Endothelial cell of hepatic sinusoid (primary cell): ENCODE results near the gene GTF2I.
"Not testable (repeated sequence)": the region's sequence is repeated elsewhere in the genome, so short reads cannot be mapped to it uniquely, and the experiment has no call there.

ENCODE experiments used
- in situ Hi-C: cut with HindIII; loops from 2 replicates; pipeline ENCODE4 v1.10.0; 2017; ENCODE audit warnings: low sequenced_read_pairs

Gene GTF2I

DNA sequence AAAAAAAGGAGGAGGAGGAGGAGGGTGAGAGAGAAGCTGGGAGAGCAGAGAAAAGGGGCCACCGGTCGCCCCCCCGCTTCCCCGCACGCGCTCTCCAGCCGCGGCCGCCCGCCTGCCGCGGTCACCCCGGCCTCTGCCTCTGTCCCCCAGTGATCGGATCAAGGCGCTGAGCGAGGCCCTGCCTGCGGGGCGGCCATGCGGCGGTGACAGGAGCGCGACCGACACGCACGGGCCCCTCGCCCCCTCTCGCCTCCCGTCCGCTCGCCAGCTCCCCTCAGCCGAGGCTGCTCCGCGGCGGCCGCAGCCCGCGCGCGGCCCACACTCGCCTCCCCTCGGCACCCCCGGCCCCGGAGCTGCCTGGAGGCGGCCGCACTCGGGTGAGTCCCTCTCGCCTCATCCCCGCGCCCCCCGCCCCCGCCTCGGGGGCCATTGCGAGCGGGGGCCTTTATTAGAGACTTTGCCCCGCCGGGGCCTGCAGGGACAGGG, at the start of gene GTF2I:
GTF2I (plus strand) TSS at position 27 of the 486 bp plus-strand sequence. CDS start 31,411 bp downstream, outside the sequence.
- in situ Hi-C loops, result no loop called here

DNA sequence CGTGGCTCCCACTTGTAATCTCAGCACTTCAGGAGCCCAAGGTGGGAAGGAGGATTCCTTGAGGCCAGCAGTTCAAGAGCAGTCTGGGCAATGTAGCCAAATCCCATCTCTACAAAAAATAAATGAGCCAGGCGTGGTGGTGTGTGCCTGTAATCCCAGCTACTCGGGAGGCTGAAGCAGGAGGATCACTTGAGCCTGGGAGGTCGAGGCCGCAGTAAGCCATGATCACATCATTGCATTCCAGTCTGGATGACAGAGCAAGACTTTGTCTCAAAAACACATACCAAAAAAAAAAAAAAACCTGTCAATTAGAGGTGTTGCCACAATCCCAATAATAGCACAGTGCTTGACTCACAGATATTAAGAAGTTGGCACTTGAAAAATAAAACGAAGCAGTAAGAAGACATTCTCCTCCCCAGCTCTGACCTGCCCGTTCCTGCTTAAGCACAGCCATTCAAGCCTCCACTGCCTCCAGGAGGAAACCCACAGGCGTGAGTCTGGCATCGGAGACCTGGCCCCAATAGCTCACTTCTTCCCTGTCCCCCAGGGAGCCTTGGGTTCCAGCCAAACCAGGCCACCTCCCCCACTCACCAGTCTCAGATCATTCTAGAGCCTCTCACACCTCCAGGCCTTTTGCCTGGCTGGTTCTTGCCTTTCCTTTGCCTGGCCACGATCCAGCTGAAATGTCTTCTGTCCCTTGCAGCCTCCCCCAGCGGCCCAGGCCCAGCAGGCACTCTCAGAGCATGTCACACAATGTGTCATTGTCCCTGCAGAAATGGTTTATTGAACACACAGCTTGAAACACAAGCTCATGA, 45.3 kb upstream of the GTF2I start:
- in situ Hi-C loops, result no loop called here

DNA sequence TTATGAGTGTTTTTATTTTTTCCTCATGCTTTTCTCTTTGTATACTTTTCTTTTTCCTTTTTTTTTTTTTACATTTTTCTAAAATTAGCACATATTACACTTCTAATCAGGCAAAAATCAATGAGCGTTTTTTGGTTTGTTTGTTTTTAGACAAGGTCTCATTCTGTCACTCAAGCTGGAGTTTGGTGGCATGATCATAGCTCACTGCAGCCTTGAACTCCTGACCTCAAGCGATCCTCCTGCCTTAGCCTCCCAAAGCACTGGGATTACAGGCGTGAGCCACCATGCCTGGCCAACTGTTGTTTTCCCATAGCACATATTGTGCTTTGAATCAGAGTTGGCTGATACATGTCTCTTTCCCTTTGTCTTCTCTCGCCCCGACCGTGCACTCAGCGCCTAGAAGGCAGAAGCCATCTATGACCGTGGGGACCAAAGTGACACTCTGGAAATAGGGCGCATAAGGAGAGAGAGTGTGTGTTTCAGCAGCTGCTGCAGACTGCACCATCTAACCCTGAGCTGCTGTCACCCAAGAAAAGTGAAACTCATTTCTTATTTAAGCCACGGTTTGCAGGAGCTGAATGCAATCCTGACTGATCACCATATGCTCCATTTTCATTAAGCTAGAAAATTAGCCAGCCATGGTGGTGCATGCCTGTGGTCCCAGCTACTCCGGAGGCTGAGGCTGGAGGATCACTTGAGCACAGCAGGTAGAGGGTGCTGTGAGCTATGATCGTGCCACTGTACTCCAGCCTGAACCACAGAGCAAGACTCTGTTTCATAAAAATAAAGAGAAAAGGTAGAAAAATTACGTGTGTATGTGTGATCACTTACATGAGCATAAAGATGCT, 41.4 kb upstream of the GTF2I start:
- in situ Hi-C loops, result no loop called here

DNA sequence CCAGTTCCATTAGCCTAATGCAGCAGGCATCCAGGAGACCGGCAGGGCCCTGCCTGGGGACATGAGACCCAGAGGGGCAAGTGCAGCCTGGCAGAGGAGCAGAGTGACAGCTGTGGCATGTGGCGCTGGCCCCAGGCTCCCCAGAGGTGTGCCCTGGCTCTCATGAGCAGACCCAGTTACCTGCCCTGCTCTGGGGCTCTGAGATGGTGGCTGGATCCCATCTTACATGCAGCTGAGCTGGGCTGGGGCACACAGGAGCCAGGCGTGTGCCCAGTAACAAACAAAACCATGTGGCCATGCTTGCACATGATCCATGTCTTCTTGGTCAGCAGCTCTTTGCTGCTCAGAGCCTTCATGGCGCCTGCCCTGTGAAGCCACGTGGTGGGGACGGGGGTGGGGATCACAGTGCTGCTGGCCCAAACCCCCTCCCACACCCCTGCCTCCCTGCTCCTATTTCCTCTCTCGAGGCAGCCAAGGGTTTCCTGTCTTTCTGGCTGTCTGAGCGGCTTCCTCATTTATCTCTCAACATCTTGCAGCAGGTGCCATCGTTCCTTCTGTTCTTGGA, 40.3 kb upstream of the GTF2I start:
- in situ Hi-C loops, result no loop called here

DNA sequence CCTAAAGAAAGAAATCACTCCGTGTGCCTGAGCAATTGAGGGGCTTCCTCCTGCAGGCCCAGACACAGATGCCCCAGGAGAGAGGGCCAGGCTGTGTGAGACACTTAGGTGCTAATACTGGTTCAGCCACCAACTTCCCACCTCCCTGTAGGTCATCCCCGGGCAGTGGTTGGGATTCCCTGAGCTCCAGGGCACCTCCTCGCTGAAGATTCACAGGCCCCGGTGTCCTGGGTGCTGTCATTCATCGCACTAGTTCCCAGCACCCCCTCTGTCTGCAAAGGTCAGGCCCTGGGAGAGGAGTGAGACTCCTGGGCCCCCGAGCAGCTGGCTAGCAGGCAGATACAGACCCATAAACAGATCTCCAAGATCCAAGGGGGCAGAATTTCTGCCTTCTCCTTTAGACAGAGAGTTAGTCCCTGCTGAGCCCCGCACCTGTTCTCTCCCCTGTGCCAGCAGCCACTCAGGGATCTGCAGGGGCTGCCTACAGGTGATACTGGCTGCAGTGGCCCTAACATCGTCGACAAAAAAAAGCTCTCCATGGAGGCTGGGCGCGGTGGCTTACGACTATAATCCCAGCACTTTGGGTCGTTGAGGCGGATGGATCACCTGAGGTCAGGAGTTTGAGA, 38.2 kb upstream of the GTF2I start:
- in situ Hi-C loops, result no loop called here

DNA sequence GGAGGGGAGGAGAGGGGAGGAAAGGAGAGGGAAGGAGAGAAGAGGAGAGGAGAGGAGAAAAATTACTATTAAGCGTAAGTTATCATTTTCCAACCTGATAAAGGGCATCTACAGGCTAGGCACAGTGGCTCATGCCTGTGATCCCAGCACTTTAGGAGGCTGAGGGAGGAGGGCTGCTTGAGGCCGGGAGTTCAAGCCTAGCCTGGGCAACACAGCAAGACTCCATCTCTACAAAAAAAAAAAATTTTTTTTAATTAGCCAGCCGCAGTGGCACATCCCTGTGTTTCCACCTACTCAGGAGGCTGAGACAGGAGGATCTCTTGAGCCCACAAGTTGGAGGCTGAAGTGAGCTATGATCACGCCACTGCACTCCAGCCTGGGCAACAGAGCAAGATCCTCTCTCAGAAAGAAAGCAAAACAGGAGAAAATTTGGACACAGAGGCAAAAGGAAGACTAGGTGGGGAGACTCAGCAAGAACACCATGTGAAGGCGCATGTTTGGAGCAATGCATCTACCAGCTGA, 35.2 kb upstream of the GTF2I start:
- in situ Hi-C loops, result no loop called here

DNA sequence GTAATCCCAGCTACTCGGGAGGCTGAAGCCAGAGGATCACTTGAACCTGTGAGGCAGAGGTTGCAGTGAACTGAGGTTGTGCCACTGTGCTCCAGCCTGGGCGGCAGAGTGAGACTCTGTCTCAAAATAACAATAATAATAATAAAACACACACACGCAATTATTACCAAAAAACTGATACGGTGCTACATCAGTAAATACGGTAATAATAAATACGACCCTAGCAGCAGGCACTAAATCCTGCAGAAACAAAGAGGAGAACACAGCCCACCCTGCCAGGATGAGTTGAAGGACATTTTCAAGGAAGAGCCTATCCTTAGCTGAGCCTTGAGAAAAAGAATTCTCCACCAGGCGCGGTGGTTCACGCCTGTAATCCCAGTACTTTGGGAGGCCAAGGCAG, 34.4 kb upstream of the GTF2I start:
- in situ Hi-C loops, result no loop called here

DNA sequence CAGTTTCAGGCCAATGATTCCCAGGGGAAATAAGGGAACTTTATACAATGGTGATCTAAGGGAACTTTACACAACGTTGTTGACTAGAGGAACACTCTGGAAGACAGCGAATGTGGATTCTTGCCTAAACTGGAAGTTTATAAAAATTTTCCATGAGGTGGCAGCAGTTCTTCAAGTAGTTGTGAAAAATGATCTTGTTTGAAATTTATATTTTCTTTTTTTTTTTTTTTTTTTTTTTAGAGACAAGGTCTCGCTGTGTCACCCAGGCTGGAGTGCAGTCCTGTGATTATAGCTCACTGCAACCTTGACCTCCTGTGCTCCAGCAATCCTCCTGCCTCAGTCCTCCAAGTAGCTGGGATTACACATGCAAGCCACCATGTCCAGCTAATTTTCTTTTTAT, 32.1 kb upstream of the GTF2I start:
- in situ Hi-C loops, result no loop called here

DNA sequence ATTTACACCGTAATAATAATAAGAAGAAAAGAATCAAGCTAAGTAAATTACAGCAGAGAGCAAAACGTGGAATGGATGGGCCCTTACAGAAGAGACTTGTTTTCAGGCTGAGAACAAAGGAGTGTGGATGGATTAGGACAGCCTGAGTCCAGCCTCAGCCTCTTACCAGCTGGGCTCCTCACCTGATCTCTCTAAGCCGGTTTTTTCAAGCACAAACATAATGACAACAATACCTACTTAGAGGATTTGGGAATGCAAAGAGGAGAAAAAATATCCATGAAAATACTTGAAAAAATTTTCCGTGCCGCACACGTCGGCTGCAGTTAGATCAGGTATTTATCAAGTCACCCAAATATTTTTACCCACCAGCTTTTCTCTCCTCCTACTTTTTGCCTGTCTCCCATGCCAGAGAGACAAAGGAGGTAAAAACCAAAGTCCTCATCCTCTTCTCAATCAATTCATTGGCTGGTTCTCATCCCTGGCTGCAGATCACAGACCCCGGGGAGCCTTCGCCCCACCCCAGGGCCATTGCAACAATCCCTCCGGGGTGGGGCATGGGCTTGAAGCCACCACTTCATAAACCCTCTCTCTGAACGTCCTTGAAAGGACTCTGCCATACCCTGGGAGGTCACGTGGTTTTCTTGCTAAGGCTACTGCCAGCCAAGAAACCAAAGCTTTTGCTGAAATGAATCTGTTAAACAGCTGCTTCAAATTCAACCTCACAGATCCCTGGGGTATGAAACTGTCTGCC, 29.7 kb upstream of the GTF2I start:
- in situ Hi-C loops, result no loop called here

DNA sequence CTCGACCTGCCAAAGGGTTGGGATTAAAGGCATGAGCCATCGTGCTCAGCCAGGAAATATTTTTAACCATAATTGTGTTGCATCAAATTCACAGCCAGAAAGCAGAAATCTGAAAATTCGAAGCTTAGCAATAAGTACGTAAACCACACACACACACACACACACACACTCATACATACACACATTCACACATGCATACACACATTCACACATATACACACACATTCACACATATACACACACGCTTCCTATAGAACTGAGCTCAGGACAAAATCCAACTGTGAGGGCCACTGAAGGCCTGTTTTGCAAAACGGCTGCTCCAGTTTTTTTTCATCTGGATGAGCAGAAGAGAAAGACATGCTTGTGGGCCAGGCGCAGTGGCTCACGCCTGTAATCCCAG, 25.0 kb upstream of the GTF2I start:
- in situ Hi-C loops, result no loop called here

DNA sequence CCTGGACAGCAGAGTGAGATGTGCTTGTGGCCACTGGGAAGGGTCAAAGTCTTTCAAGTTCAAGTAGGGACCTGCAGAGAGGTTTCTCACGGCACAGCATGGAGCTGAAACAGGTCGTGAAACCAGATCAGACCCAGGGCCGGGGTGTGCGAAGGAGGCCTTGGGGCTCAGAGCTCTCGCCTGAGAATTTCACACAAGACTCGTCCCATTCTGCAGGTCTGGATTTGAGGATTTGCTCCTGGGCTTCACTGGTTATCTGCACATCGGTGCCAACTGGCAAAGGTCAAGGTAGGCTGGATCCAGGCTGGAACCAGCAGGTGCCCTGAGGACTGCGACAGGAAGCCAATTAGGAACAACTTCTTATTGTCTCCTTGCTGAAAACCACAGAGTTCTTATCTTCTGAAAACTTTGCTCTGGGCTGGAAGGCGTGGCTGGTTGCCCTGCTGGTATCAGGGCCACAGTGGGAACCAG, 24.0 kb upstream of the GTF2I start:
- in situ Hi-C loops, result no loop called here

DNA sequence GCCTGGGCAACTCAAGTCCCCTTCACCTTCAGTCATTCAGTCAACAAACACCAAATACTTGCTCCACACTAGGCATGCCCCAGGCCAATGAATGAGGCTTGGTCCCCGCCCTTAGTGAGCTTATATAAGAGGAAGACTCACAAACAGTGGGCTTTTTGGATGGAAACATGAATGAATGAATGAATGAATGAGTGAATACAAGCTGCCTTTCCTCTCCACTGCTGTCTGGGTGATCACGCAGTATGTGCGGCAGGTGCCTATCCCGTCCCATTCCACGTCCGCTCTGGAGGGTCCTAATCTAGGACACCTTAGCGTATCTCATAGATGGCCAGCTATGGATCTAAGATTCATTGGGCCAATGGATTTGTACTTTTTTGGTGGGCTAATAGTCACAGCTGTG, 19.8 kb upstream of the GTF2I start:
- in situ Hi-C loops, result no loop called here

DNA sequence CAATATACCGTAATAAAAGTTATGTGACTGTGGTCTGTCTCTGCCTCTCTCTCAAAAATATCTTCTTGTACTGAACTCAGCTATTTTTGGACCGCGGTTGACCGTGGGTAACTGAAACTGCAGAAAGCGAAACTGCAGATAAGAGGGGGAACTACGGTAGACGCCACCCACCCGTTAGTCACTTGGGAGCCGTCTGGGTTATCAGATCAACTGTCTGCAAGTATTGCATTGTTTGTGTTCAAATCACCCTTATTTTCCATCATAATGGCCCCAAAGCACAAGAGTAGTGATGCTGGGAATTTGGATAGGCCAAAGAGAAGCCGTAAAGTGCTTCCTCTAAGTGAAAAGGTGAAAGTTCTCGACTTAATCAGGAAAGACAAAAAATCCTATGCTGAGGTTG, 7.5 kb upstream of the GTF2I start:
- in situ Hi-C loops, result not testable (repeated sequence)

DNA sequence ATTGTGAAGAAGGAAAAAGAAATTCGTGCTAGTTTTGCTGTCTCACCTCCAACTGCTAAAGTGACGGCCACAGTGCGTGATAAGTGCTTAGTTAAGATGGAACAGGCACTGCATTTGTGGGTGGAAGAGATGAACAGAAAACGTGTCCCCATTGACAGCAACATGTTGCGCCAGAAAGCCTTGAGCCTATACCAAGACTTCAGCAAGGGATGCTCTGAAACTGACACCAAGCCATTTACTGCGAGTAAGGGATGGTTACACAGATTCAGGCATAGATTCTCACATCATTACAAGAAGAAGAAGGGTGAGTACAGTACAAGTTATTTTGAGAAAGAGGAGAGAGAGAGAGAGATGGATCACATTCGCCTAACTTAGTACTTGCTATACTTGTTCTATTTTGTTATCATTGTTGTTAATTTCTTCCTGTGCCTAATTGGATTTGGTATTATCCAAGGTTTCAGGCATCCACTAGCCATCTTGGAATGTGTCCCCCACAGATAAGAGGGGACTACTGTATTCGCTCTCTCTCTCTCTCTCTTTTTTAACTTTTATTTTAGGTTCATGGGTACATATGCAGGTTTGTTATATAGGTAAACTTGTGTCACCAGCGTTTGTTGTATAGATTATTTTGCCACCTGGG, 6.9 kb upstream of the GTF2I start:
- in situ Hi-C loops, result not testable (repeated sequence)

DNA sequence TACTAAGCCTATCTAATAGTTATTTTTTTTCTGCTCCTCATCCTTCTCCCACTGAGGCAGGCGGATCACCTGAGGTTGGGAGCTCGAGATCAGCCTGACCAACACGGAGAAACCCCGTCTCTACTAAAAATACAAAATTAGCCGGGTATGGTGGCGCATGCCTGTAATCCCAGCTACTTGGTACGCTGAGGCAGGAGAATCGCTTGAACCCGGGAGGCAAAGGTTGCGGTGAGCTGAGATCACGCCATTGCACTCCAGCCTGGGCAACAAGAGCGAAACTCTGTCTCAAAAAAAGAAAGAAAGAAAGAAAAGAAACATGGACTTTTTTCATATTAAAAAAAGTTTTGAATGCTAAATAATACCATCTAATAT, 6.4 kb upstream of the GTF2I start:
- in situ Hi-C loops, result not testable (repeated sequence)

DNA sequence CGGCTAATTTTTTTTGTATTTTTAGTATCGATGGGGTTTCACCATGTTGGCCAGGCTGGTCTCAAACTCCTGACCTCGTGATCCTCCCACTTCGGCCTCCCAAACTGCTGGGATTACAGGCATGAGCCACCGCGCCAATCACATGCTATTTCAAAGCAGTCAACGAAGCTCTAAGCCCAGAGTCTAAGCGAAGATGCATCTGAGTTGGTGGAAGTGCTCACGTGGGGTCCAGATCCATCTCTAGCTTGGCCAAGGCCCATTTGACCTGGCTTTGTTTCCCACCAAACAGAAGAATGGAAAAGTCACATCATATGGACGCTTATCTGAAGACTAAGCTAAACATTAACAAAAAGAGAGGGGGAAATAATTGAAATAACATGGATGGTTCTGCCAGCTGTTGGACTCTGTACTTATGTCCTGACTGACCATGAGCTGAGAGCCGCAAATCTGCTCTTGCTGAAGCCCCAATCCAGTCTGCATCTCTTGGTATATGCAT, 3.8 kb upstream of the GTF2I start:
- in situ Hi-C loops, result no loop called here

DNA sequence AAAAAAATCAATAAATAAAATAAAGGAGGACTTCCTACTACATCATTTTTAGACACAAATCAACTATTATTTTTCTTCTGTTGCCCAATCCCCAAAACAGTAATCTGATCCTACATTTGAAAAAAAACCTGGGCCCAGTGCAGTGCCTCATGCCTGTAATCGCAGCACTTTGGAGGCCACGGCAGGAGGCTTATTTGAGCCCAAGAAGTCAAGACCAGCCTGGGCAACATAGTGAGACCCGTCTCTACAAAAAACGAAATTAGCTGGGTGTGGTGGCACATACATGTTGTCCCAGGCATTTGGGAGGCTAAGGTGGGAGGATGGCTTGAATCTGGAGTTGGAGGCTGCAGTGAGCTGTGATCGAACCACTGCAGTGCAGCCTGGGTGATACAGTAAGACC, 2.7 kb upstream of the GTF2I start:
- in situ Hi-C loops, result no loop called here

DNA sequence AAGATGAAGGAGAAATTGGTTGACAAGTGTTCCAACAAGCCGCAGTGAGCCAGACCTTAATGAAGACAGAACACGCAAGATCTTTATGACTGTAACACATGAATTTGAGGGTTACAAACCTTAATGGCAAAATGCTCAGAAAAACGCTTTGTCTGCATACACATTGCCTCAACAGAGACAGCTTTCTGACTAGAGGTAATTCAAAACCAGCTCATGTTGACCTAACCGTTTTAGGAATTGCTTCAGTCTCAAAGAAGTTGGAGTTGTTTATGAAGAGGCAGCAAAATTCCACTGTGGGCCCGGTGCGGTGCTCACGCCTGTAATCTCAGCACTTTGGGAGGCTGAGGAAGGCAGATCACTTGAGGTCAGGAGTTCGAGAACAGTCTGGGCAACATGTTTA, 2.2 kb upstream of the GTF2I start:
- in situ Hi-C loops, result no loop called here

DNA sequence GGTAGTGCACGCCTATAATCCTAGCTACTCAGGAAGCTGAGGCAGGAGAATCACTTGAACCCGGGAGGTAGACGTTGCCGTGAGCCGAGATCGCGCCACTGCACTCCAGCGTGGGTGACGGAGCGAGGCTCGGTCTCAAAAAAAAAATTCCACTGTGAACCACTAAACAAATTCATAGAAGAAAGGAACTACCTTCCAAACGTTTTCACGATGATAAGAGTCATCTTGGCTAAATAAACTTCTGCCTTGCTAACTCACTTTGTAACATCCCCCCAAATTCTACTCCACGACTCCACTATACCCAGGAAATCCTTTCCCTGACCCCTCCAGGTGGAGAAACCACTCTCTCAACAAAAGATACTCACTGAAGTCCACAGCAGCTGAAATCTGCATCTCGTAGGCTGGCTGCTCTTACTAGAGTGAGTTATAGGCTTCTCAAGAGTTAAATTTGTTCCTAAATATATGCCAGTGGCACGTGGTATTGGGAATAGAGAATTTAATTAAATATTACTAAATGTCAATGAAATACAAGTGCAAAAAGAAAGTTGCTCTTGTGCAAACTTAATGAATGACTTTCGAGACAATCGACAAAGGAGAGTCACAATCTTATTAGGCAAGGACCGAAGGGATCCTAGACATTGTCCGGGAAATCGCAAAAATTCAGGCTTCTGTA, 1.6 kb upstream of the GTF2I start:
- in situ Hi-C loops, result no loop called here
